A549 (cell line): ENCODE data around the gene AJUBA. TPM values are rescaled to one million over a fixed set of nuclear protein-coding genes. Genes with fewer than 3 reads are reported as not detected.
A peak's percentile ranks its signal among the peaks of the same experiment; 100 is the strongest.

Source experiments
- ATAC-seq, 2 experiments: fragments of 200-7000 bp in 1 of 2; fragments of >200 bp in 1 of 2; cut with Nextera tagmentation in 1 of 2; cut with Tn5 transposase in 1 of 2; 3 replicates each; pipeline versions ENCODE4 v1.8.0 to v1.9.1; 2018 to 2020; ENCODE audit warnings: mild to moderate bottlenecking in 1 of 2, moderate library complexity in 1 of 2
- CTCF ChIA-PET: fragments of 300-600 bp; sonication (Branson Sonifier 250); formaldehyde crosslinking; extraction: SDS; loops from one replicate; lab custom pipeline; 2021; ENCODE audit warnings: antibody characterized with exemption, inconsistent platforms; lab: Yijun Ruan, JAX
- POLR2A ChIA-PET: fragments of 350-600 bp; formaldehyde crosslinking; extraction: SDS; loops from one replicate; lab custom pipeline; 2021; ENCODE audit warnings: antibody characterized with exemption, inconsistent platforms; lab: Yijun Ruan, JAX
- DNase-seq, 2 experiments: peaks; one replicate each; pipeline versions ENCODE4 v3.0.0 to v3.0.0-alpha.2; 2011 to 2016; ENCODE audit warnings: low read depth in 1 of 2, low spot score in 1 of 2
- FAIRE-seq: peaks from 2 replicates; lab custom pipeline; 2011; peaks lifted over from hg19 to GRCh38; lab: Jason Lieb, UNC
- H3K27ac ChIP-seq, 2 experiments: fragments of >200 bp; sonication (Bioruptor Twin); formaldehyde crosslinking; 3 replicates each; pipeline ENCODE4 v1.5.1; 2016 to 2017
- H3K4me1 ChIP-seq: fragments of >200 bp; sonication (Bioruptor Twin); formaldehyde crosslinking; 3 replicates; pipeline ENCODE4 v1.6.1; 2016
- H3K4me2 ChIP-seq: fragments of >200 bp; sonication (Bioruptor Twin); formaldehyde crosslinking; 3 replicates; pipeline ENCODE4 v1.6.1; 2016
- H3K4me3 ChIP-seq: fragments of >200 bp; sonication (Bioruptor Twin); formaldehyde crosslinking; 3 replicates; pipeline ENCODE4 v1.5.1; 2016
- H3K9me3 ChIP-seq: fragments of >200 bp; sonication (Bioruptor Twin); formaldehyde crosslinking; 3 replicates; pipeline ENCODE4 v1.6.1; 2016
- BHLHE40 ChIP-seq: IDR thresholded peaks from 2 replicates; pipeline ENCODE4 v1.6.1; 2012; ENCODE audit warnings: low read depth, low read length, inconsistent platforms
- CBX2 ChIP-seq: fragments of 200-600 bp; sonication (generic); IDR thresholded peaks from 2 replicates; pipeline ENCODE4 v1.6.1; 2016; ENCODE audit warnings: low read depth, mild to moderate bottlenecking, borderline replicate concordance
- CBX8 ChIP-seq: fragments of 200-600 bp; sonication (generic); IDR thresholded peaks from 2 replicates; pipeline ENCODE4 v1.6.1; 2016
- EHF ChIP-seq: fragments of 250-450 bp; sonication (Bioruptor Pico); IDR thresholded peaks from 2 replicates; pipeline ENCODE4 v1.5.0; 2020; ENCODE audit warnings: mild to moderate bottlenecking
- ESRRA ChIP-seq: fragments of 150-350 bp; IDR thresholded peaks from 2 replicates; pipeline ENCODE4 v1.6.1; 2014; ENCODE audit warnings: mild to moderate bottlenecking, low read length, borderline replicate concordance
- FOSB ChIP-seq: fragments of 250-450 bp; sonication (Bioruptor Pico); IDR thresholded peaks from 2 replicates; pipeline ENCODE4 v1.5.0; 2020; ENCODE audit warnings: mild to moderate bottlenecking, moderate library complexity
- FOSL2 ChIP-seq, 2 experiments: fragments of 450-650 bp in 1 of 2; fragments of >200 bp in 1 of 2; sonication (Bioruptor Twin) in 1 of 2; formaldehyde crosslinking; IDR thresholded peaks; 2 replicates each; pipeline versions ENCODE4 v1.5.0 to v1.6.1; 2016 to 2020; ENCODE audit warnings: mild to moderate bottlenecking in 1 of 2, moderate library complexity in 1 of 2
- FOXS1 ChIP-seq: fragments of 250-450 bp; sonication (Bioruptor Pico); IDR thresholded peaks from 2 replicates; pipeline ENCODE4 v1.5.0; 2020; ENCODE audit warnings: mild to moderate bottlenecking, moderate library complexity
- HDAC2 ChIP-seq: fragments of 200-600 bp; sonication (generic); IDR thresholded peaks from 2 replicates; pipeline ENCODE4 v1.6.1; 2016
- HEYL ChIP-seq: fragments of 250-450 bp; sonication (Bioruptor Pico); IDR thresholded peaks from 2 replicates; pipeline ENCODE4 v1.8.0; 2021; ENCODE audit warnings: mild to moderate bottlenecking, moderate library complexity
- HOXB5 ChIP-seq: fragments of 250-450 bp; sonication (Bioruptor Pico); IDR thresholded peaks from 2 replicates; pipeline ENCODE4 v1.5.0; 2020; ENCODE audit warnings: mild to moderate bottlenecking, moderate library complexity
- JUN ChIP-seq, 2 experiments: fragments of >200 bp; sonication (Bioruptor Twin); formaldehyde crosslinking; IDR thresholded peaks; 2 replicates in 1 of 2; 3 replicates in 1 of 2; pipeline ENCODE4 v1.6.1; 2016 to 2017
- JUNB ChIP-seq: fragments of >200 bp; sonication (Bioruptor Twin); formaldehyde crosslinking; IDR thresholded peaks from 2 replicates; pipeline ENCODE4 v1.6.1; 2016
- KDM1A ChIP-seq: fragments of 200-600 bp; sonication (generic); IDR thresholded peaks from 2 replicates; pipeline ENCODE4 v1.6.1; 2016; ENCODE audit warnings: low read depth, mild to moderate bottlenecking
- KDM5A ChIP-seq: fragments of 200-600 bp; sonication (generic); IDR thresholded peaks from 2 replicates; pipeline ENCODE4 v1.6.1; 2016; ENCODE audit warnings: antibody characterized with exemption, mild to moderate bottlenecking
- MAFK ChIP-seq: fragments of 450-650 bp; IDR thresholded peaks from 2 replicates; pipeline ENCODE4 v1.6.1; 2014; ENCODE audit not compliant: partially characterized antibody
- MAZ ChIP-seq: fragments of 150-350 bp; IDR thresholded peaks from 2 replicates; pipeline ENCODE4 v1.6.1; 2014; ENCODE audit warnings: antibody characterized with exemption, low read depth, low read length, borderline replicate concordance
- MYC ChIP-seq: IDR thresholded peaks from 2 replicates; pipeline ENCODE4 v1.6.1; 2012; ENCODE audit warnings: mild to moderate bottlenecking, inconsistent platforms, low read length, improper control_type of control experiment, borderline replicate concordance
- NFE2L2 ChIP-seq: fragments of 150-350 bp; conservative IDR thresholded peaks from 2 replicates; pipeline ENCODE4 v1.6.1; 2014; ENCODE audit warnings: low read length
- NPAS2 ChIP-seq: fragments of 250-450 bp; sonication (Bioruptor Pico); IDR thresholded peaks from 2 replicates; pipeline ENCODE4 v1.8.0; 2022; ENCODE audit warnings: mild to moderate bottlenecking, moderate library complexity, borderline replicate concordance
- NR3C1 ChIP-seq: fragments of >200 bp; sonication (Bioruptor Twin); formaldehyde crosslinking; IDR thresholded peaks from 3 replicates; pipeline ENCODE4 v1.6.1; 2017
- SMC3 ChIP-seq: fragments of >200 bp; sonication (Bioruptor Twin); formaldehyde crosslinking; IDR thresholded peaks from 3 replicates; pipeline ENCODE4 v1.6.1; 2018; ENCODE audit warnings: inconsistent platforms
- TFCP2L1 ChIP-seq: fragments of 250-450 bp; sonication (Bioruptor Pico); IDR thresholded peaks from 2 replicates; pipeline ENCODE4 v1.5.0; 2021; ENCODE audit warnings: mild to moderate bottlenecking
- ZC3H11A ChIP-seq: fragments of 450-650 bp; IDR thresholded peaks from 2 replicates; pipeline ENCODE4 v1.6.1; 2014; ENCODE audit warnings: antibody characterized with exemption, mild to moderate bottlenecking
- ZFP36 ChIP-seq: fragments of 450-650 bp; IDR thresholded peaks from 2 replicates; pipeline ENCODE4 v1.6.1; 2014; ENCODE audit warnings: borderline replicate concordance; ENCODE audit not compliant: partially characterized antibody
- whole genome bisulfite sequencing: methylation state at CpG from one replicate; pipeline ENCODE4 v1.1.6; 2017; ENCODE audit errors: missing lambda C conversion rate; 5-methylcytosine and 5-hydroxymethylcytosine counted together
- polyA plus RNA-seq, 4 experiments: library from polyadenylated mRNA; depleted of rRNA in 3 of 4; stranded (reverse); fragments of >200 nt; fragmentation: RNase III in 1 of 4; extraction: RNeasy Plus Mini Kit Qiagen cat#74134 plus additional on column Dnase treatment in 1 of 4; gene quantifications; 2 replicates in 3 of 4; 3 replicates in 1 of 4; pipeline ENCODE4 v1.2.3, GENCODE V29; 2011 to 2017
- TF ChIP-seq, protein P1 (sequence below): IDR thresholded peaks from 2 replicates; pipeline ENCODE4 v1.6.1; 2012
- TF ChIP-seq, protein P2 (sequence below): fragments of >200 bp; sonication (Bioruptor Twin); formaldehyde crosslinking; IDR thresholded peaks from 3 replicates; pipeline ENCODE4 v1.5.1; 2016
- TF ChIP-seq, protein P3 (sequence below): fragments of 150-350 bp; IDR thresholded peaks from 2 replicates; pipeline ENCODE4 v1.6.1; 2014; ENCODE audit warnings: low read depth, mild to moderate bottlenecking, low read length
- TF ChIP-seq, protein P4 (sequence below): fragments of 450-650 bp; IDR thresholded peaks from 2 replicates; pipeline ENCODE4 v1.6.1; 2014; ENCODE audit warnings: antibody characterized with exemption
- TF ChIP-seq, protein P5 (sequence below): IDR thresholded peaks from 2 replicates; pipeline ENCODE4 v1.6.1; 2012; ENCODE audit warnings: low read depth, borderline replicate concordance

AJUBA gene
- polyA plus RNA-seq, 2 of the 4 experiments (the other 2 are of a cell fraction) = 53.4 to 98.0 TPM

DNA sequence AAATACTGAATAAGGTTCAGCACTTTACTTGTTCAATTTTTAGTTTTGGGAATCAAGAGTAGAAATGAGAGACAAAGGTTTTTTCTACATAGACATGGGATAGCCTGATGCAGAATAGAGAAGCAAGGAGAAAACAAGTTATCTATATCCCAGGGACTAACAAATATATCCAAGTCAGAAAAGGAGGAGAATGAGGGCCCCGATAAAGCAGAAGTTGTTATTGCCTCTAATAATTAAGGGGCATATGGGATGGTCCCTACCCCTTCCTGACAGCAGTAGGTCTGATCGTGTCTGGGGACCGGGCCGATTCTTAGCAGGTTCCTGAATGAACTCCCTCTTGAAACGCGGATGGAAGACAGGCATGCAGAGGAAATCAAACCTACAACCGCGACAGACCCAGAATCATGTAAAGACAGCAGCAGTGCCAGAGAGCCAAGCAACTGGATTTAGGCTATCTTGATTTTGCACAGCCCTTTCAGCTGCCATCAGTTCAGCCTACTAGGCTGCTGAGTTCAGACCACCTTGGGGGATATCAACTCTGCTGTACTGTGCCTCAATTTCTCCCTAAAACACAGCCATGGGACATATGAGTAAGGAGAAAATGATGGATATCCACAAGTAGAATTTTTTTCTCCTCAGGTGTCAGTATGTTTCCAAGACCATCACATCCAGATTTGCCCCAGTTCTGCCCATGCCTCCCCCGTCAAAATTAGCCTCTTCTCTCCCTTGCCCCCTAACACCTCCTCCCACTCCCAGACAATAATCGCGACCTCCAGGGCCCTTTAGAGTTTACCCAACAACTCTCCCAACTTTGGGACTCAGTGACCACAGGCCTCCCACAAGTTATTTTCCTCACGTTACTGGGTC lies 53.9 kb downstream of the AJUBA start:
- no peaks in the 10 kb centered on the region for H3K9me3 ChIP-seq
- H3K27ac ChIP-seq = peak overlapping the region; percentile 82 to 90
- ChIA-PET POLR2A (interaction anchor here (0.6 to 3.8 kb wide), 15 partner anchors 9 to 339 kb away, joined by 3 to 51 read pairs (median 6); partner anchors contain the start of genes ACIN1, AJUBA, C14orf119 and CDH24), CTCF (interaction anchor here (0.6 to 4.5 kb wide), 20 partner anchors 8 to 272 kb away, joined by 3 to 83 read pairs (median 10); partner anchors contain the start of genes AJUBA, CDH24, HAUS4 and RBM23)
- DNase-seq = no peak
- ATAC-seq = no peak
- peaks cover 22% of the 10 kb centered on the region for H3K4me1 ChIP-seq
- 9% methylated on average over 12 of the region's 12 CpGs for WGBS
- peak overlapping the region; percentile 73 for H3K4me3 ChIP-seq
- no peak for FAIRE-seq
- TF ChIP-seq ESRRA (no peak), HEYL (no peak), BHLHE40 (no peak), MAZ (no peak), SMC3 (no peak), TFCP2L1 (no peak), EHF (no peak), ZC3H11A (no peak), MYC (no peak), FOSL2 (IDR thresholded peaks at IDR 0.05) (no peak), FOSL2 (CRISPR knock-in tag; IDR thresholded peaks at IDR 0.05) (no peak), CBX8 (no peak), HDAC2 (no peak), JUN (IDR thresholded peaks at IDR 0.05) (no peak), NPAS2 (no peak), FOXS1 (CRISPR knock-in tag) (no peak), KDM1A (no peak), HOXB5 (CRISPR knock-in tag) (no peak), MAFK (no peak)
- TF ChIP-seq, protein P1, sequence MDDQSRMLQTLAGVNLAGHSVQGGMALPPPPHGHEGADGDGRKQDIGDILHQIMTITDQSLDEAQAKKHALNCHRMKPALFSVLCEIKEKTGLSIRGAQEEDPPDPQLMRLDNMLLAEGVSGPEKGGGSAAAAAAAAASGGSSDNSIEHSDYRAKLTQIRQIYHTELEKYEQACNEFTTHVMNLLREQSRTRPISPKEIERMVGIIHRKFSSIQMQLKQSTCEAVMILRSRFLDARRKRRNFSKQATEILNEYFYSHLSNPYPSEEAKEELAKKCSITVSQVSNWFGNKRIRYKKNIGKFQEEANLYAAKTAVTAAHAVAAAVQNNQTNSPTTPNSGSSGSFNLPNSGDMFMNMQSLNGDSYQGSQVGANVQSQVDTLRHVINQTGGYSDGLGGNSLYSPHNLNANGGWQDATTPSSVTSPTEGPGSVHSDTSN = no peak
- TF ChIP-seq, protein P2, sequence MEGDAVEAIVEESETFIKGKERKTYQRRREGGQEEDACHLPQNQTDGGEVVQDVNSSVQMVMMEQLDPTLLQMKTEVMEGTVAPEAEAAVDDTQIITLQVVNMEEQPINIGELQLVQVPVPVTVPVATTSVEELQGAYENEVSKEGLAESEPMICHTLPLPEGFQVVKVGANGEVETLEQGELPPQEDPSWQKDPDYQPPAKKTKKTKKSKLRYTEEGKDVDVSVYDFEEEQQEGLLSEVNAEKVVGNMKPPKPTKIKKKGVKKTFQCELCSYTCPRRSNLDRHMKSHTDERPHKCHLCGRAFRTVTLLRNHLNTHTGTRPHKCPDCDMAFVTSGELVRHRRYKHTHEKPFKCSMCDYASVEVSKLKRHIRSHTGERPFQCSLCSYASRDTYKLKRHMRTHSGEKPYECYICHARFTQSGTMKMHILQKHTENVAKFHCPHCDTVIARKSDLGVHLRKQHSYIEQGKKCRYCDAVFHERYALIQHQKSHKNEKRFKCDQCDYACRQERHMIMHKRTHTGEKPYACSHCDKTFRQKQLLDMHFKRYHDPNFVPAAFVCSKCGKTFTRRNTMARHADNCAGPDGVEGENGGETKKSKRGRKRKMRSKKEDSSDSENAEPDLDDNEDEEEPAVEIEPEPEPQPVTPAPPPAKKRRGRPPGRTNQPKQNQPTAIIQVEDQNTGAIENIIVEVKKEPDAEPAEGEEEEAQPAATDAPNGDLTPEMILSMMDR = no peak
- TF ChIP-seq, all 56 proteins: peak for 0
- H3K4me2 ChIP-seq = peak overlapping the region; percentile 95

DNA sequence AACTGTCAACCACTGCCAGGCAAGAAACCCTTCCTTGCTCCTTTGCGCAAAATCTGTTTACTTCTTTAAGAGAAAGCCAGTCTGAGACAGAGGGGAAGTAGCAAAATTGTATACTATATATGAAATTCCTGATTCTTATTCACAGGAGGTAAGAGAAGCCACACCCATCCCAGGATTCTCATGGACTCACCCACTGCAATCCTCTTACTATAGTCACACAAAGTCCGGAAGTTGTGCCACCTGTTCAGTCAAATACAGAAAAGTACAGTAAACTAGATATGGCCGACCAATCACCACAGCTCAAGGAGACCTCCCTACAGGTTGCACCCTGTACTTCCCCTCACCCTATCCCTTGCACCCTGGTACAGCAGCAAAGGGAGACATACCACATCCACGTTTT lies 56.0 kb downstream of the AJUBA start:
- H3K4me3 ChIP-seq = no peak overlapping the region
- no peak overlapping the region for H3K27ac ChIP-seq
- 79% methylated on average over 4 of the region's 4 CpGs for WGBS
- peaks cover 33% of the 10 kb centered on the region for H3K4me1 ChIP-seq
- ATAC-seq (no peak), DNase-seq (peak in 1 of 2 experiments; percentile 27), FAIRE-seq (no peak)
- H3K4me2 ChIP-seq = 0 out of 3 replicates have a peak overlapping the region, but pooled peaks have one; percentile 6
- CTCF ChIA-PET = interaction anchor here (1.2 to 2.2 kb wide), 2 partner anchors 26 to 356 kb away, joined by 4 to 10 read pairs; no protein-coding TSS in a partner anchor
- POLR2A ChIA-PET = no interaction called here
- H3K9me3 ChIP-seq = no peaks in the 10 kb centered on the region
- TF ChIP-seq MYC (no peak), KDM5A (no peak), CBX8 (no peak), NR3C1 (no peak), HDAC2 (no peak), JUNB (no peak), ZFP36 (no peak), NFE2L2 (no peak), SMC3 (no peak), FOSB (CRISPR knock-in tag) (no peak), FOSL2 (IDR thresholded peaks at IDR 0.05) (no peak), FOSL2 (CRISPR knock-in tag; IDR thresholded peaks at IDR 0.05) (no peak), EHF (no peak), KDM1A (no peak), CBX2 (no peak)
- TF ChIP-seq, protein P3, sequence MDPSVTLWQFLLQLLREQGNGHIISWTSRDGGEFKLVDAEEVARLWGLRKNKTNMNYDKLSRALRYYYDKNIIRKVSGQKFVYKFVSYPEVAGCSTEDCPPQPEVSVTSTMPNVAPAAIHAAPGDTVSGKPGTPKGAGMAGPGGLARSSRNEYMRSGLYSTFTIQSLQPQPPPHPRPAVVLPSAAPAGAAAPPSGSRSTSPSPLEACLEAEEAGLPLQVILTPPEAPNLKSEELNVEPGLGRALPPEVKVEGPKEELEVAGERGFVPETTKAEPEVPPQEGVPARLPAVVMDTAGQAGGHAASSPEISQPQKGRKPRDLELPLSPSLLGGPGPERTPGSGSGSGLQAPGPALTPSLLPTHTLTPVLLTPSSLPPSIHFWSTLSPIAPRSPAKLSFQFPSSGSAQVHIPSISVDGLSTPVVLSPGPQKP = no peak
- TF ChIP-seq, protein P4, sequence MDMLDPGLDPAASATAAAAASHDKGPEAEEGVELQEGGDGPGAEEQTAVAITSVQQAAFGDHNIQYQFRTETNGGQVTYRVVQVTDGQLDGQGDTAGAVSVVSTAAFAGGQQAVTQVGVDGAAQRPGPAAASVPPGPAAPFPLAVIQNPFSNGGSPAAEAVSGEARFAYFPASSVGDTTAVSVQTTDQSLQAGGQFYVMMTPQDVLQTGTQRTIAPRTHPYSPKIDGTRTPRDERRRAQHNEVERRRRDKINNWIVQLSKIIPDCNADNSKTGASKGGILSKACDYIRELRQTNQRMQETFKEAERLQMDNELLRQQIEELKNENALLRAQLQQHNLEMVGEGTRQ = no peak
- TF ChIP-seq, protein P2 = no peak
- TF ChIP-seq, protein P5, sequence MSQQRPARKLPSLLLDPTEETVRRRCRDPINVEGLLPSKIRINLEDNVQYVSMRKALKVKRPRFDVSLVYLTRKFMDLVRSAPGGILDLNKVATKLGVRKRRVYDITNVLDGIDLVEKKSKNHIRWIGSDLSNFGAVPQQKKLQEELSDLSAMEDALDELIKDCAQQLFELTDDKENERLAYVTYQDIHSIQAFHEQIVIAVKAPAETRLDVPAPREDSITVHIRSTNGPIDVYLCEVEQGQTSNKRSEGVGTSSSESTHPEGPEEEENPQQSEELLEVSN = no peak
